Gastroesophageal sphincter (tissue), 4 donors: Measurements from ENCODE around the gene PTPN4. TPM values are rescaled to one million over a fixed set of nuclear protein-coding genes. Genes with fewer than 3 reads are reported as not detected.

Experiments used
- ATAC-seq: fragments of 150-250 bp; one replicate; pipeline ENCODE4 v1.9.1; 2016; ENCODE audit warnings: mild to moderate bottlenecking, moderate library complexity
- H3K27ac ChIP-seq, 4 donors: fragments of 200-600 bp; sonication (generic) in 3 of 4; 1 replicate in 3 of 4; 2 replicates in 1 of 4; pipeline ENCODE4 v1.5.1; 2016 to 2019
- H3K27me3 ChIP-seq: fragments of 200-600 bp; sonication (generic); one replicate; pipeline ENCODE4 v1.5.1; 2019
- H3K36me3 ChIP-seq, 2 donors: fragments of 200-600 bp; sonication (generic); one replicate each; pipeline ENCODE4 v1.5.1; 2019; ENCODE audit warnings: control low read depth in 1 of 2
- H3K4me1 ChIP-seq, 3 donors: fragments of 200-600 bp; sonication (generic); 1 replicate in 2 of 3; 2 replicates in 1 of 3; pipeline ENCODE4 v1.5.1; 2016 to 2019; ENCODE audit warnings: control low read depth in 2 of 3
- H3K4me3 ChIP-seq, 2 donors: fragments of 200-600 bp; sonication (generic); one replicate each; pipeline ENCODE4 v1.5.1; 2019; ENCODE audit warnings: mild to moderate bottlenecking in 1 of 2, moderate library complexity in 1 of 2
- H3K9me3 ChIP-seq, 3 donors: fragments of 200-600 bp; sonication (generic); one replicate each; pipeline ENCODE4 v1.5.1; 2017 to 2019; ENCODE audit warnings: control low read depth in 2 of 3
- CTCF ChIP-seq, 4 experiments: fragments of 200-600 bp in 2 of 4; fragments of 450-650 bp in 2 of 4; sonication (generic) in 1 of 4; IDR thresholded peaks; one replicate each; pipeline ENCODE4 v1.5.1; 2017 to 2019; ENCODE audit warnings: antibody characterized with exemption in 4 of 4, mild to moderate bottlenecking in 2 of 4, moderate library complexity in 2 of 4
- EP300 ChIP-seq: sonication (generic); formaldehyde crosslinking; IDR thresholded peaks from one replicate; pipeline ENCODE4 v1.6.1; 2017; ENCODE audit warnings: antibody characterized with exemption, mild to moderate bottlenecking
- POLR2A ChIP-seq, 2 donors: fragments of 450-650 bp; IDR thresholded peaks; one replicate each; pipeline ENCODE4 v1.6.1; 2017; ENCODE audit warnings: antibody characterized with exemption in 2 of 2, mild to moderate bottlenecking in 2 of 2, moderate library complexity in 1 of 2
- POLR2AphosphoS5 ChIP-seq: sonication (generic); formaldehyde crosslinking; IDR thresholded peaks from one replicate; pipeline ENCODE4 v1.6.1; 2017; ENCODE audit warnings: antibody characterized with exemption
- WGBS, 2 donors: methylation state at CpG; one replicate each; pipeline ENCODE4 v1.1.5; 2018; ENCODE audit warnings: low coverage in 1 of 2; 5-methylcytosine and 5-hydroxymethylcytosine counted together
- total RNA-seq, 4 donors: library from RNA; depleted of rRNA; stranded (reverse); fragments of >200 nt; gene quantifications; one replicate each; pipeline ENCODE4 v1.1.0, GENCODE V29; 2016

The PTPN4 gene
- total RNA-seq, 4 donors from 2014 or later = 15.6 to 50.1 (median 30.7) TPM

GRCh38 chr2:119939915-119940314 lies 180.2 kb downstream of the PTPN4 start:
- Histone ChIP-seq H3K27me3 (no peaks in the 10 kb centered on the region), H3K4me3 (no peak overlapping the region), H3K4me1 (no peaks in the 10 kb centered on the region), H3K9me3 (no peaks in the 10 kb centered on the region), H3K36me3 (peaks cover 0 to 26% of the 10 kb centered on the region in 2 donors), H3K27ac (no peak overlapping the region)
- TF ChIP-seq POLR2AphosphoS5 (no peak), EP300 (no peak), POLR2A (IDR thresholded peaks at IDR 0.05) (no peak), CTCF (IDR thresholded peaks at IDR 0.05) (no peak)
- 59% methylated on average over 3 of the region's 3 CpGs for WGBS, 2 donors
- ATAC-seq = no peak

- TF ChIP-seq POLR2A (IDR thresholded peaks at IDR 0.05) = no peak
- no peak for TF ChIP-seq POLR2AphosphoS5
- TF ChIP-seq CTCF (IDR thresholded peaks at IDR 0.05) = no peak
- no peak for TF ChIP-seq EP300
- H3K4me1 ChIP-seq = no peaks in the 10 kb centered on the region
- H3K4me3 ChIP-seq = no peak overlapping the region
- no peak overlapping the region for H3K27ac ChIP-seq
- H3K9me3 ChIP-seq = no peaks in the 10 kb centered on the region
- H3K27me3 ChIP-seq = no peaks in the 10 kb centered on the region
- ATAC-seq = no peak
- H3K36me3 ChIP-seq = peaks cover 0 to 29% of the 10 kb centered on the region in 2 donors
Measured at GRCh38 chr2:119940856-119941255, 181.1 kb downstream of the PTPN4 start.

- Histone ChIP-seq H3K4me1 (no peaks in the 10 kb centered on the region), H3K9me3 (no peaks in the 10 kb centered on the region), H3K27me3 (no peaks in the 10 kb centered on the region), H3K4me3 (no peak overlapping the region), H3K36me3 (peaks cover 0 to 28% of the 10 kb centered on the region in 2 donors), H3K27ac (no peak overlapping the region)
- 83 to 93% methylated on average over 1 of the region's 1 CpG for WGBS, 2 donors
- no peak for ATAC-seq
- TF ChIP-seq EP300 (no peak), POLR2A (IDR thresholded peaks at IDR 0.05) (no peak), CTCF (IDR thresholded peaks at IDR 0.05) (no peak), POLR2AphosphoS5 (no peak)
Measured at GRCh38 chr2:119941388-119941787, 181.7 kb downstream of the PTPN4 start.

- H3K4me1 ChIP-seq = no peaks in the 10 kb centered on the region
- 50 to 67% methylated on average over 2 to 3 of the region's 3 CpGs for WGBS, 2 donors
- no peaks in the 10 kb centered on the region for H3K9me3 ChIP-seq
- ATAC-seq = no peak
- no peak overlapping the region for H3K4me3 ChIP-seq
- TF ChIP-seq EP300 (no peak), POLR2AphosphoS5 (no peak), CTCF (IDR thresholded peaks at IDR 0.05) (no peak), POLR2A (IDR thresholded peaks at IDR 0.05) (no peak)
- H3K36me3 ChIP-seq = peaks cover 0 to 24% of the 10 kb centered on the region in 2 donors
- H3K27ac ChIP-seq = no peak overlapping the region
- H3K27me3 ChIP-seq = no peaks in the 10 kb centered on the region
Measured at GRCh38 chr2:119941981-119942513, 182.3 kb downstream of the PTPN4 start.

GRCh38 chr2:119943058-119943457 lies 183.3 kb downstream of the PTPN4 start:
- no peaks in the 10 kb centered on the region for H3K27me3 ChIP-seq
- H3K36me3 ChIP-seq = peaks cover 0 to 17% of the 10 kb centered on the region in 2 donors
- no peak overlapping the region for H3K4me3 ChIP-seq
- no peak overlapping the region for H3K27ac ChIP-seq
- H3K9me3 ChIP-seq = no peaks in the 10 kb centered on the region
- H3K4me1 ChIP-seq = no peaks in the 10 kb centered on the region
- ATAC-seq = no peak
- no peak for TF ChIP-seq CTCF (IDR thresholded peaks at IDR 0.05)
- no peak for TF ChIP-seq POLR2AphosphoS5
- TF ChIP-seq EP300 = no peak
- TF ChIP-seq POLR2A (IDR thresholded peaks at IDR 0.05) = no peak
